H7 (cell line): ENCODE measurements around the gene DRAM1. TPM values are rescaled to one million over a fixed set of nuclear protein-coding genes. Genes with fewer than 3 reads are reported as not detected.
A peak's percentile ranks its signal among the peaks of the same experiment; 100 is the strongest.

Experiments
- DNase-seq: peaks from one replicate; pipeline ENCODE4 v3.0.0; 2012
- H3K27me3 ChIP-seq: 2 replicates; pipeline ENCODE4 v1.6.0; 2011; ENCODE audit warnings: mild to moderate bottlenecking, low read length; ENCODE audit not compliant: control insufficient read depth, insufficient read depth
- H3K36me3 ChIP-seq: replicated peaks from 2 replicates; pipeline ENCODE4 v1.5.1; 2011; ENCODE audit warnings: low read length; ENCODE audit not compliant: control insufficient read depth, insufficient read depth
- H3K4me3 ChIP-seq: 2 replicates; pipeline ENCODE4 v1.5.1; 2011; ENCODE audit warnings: low read depth, mild to moderate bottlenecking, control low read depth, low read length, moderate library complexity; ENCODE audit not compliant: insufficient read depth
- total RNA-seq: library from RNA; depleted of rRNA; stranded (reverse); fragments of >200 nt; shearing (Covaris generic); gene quantifications from 2 replicates; pipeline ENCODE4 v1.2.3, GENCODE V29; 2014

DRAM1 gene
- total RNA-seq, 1 experiment from 2014 or later = 1.0 TPM

GRCh38 chr12:101933866-101934514 lies 56.6 kb downstream of the DRAM1 start:
- no peak for DNase-seq
- Histone ChIP-seq H3K36me3 (no peaks in the 10 kb centered on the region), H3K27me3 (no peaks in the 10 kb centered on the region), H3K4me3 (no peak overlapping the region)

DNA sequence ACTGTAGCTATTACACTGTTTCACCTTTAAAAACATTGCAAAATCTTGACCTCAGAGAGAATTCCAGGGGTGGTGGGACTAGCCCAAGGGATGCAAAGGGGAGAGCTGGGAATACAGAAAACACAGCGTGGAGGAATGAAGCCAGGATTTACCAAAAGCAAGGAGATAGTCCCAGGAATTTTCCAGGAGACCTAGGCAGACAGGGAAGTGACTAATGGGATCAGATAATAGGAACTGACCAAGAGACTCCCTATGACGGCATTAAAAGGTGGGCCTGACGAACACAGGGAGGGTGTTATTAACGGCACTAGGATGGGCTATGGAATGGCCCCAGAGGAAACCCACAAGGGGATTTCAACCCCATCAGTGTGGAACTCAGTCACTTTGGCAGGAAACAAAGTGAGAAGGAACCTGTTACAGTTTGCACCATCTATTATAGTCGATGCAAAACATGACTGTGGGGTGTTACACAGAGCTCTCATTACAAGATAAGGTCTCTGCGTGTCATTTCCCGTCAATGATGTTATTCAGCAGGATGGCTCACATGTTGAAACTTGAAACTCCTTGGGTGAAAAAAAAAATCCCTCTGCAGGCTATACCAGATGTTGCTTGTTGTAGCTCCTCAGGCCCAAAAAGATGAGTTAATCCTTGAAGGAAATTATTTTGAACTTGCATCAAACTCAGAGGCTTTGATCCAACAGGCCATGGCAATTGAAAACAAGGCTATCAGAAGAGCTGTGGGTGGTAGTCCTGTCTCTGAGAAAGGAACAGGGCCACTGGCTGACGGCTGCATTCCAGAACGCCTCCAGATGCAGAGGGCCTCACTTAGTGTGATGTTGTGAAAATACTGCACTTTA lies 58.7 kb downstream of the DRAM1 start:
- H3K27me3 ChIP-seq = no peaks in the 10 kb centered on the region
- H3K36me3 ChIP-seq = no peaks in the 10 kb centered on the region
- no peak for DNase-seq
- no peak overlapping the region for H3K4me3 ChIP-seq

DNA sequence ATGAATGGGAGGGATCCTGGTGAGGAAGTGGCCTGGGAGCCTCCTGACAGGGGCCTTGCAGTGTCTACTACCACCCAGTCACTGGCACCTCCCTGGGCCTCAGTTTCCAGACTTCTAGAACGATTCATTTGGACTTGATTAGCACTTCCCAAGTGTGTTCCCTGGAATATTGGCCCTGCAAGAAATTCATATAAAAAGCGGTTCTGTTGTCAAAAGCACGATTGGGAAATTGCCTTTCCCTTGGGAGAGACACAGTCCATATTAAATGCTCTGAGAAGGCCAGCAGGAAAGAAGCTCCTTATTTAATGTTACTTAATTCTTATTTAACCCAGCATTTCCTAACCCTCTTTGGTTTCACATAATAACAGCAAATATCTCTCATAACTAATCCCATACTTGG lies 61.9 kb downstream of the DRAM1 start:
- Histone ChIP-seq H3K36me3 (no peaks in the 10 kb centered on the region), H3K4me3 (no peak overlapping the region)
- no peak for DNase-seq

DNA sequence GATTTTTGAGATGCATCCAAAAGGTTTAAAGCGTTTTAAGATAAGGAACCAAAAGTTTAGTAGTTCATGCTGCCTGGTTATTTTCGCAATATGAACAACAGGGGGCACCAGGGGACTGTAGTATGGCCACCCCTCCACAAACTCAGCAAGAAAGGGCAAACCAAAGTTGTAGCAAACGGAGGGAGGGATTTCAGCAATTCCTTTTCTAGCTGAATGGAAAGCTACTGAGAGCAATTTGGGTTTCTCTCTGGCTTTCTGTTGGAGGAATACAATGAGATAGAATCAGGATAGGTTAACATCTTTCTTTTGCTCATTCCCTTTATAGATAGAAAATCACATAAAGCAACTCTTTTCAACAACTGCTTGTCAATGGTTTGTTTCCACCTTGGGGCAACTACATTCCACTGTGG lies 62.5 kb downstream of the DRAM1 start:
- Histone ChIP-seq H3K4me3 (no peak overlapping the region), H3K27me3 (no peaks in the 10 kb centered on the region), H3K36me3 (no peaks in the 10 kb centered on the region)
- DNase-seq = peak; percentile 52

More for the DNA sequence above, 61.9 kb downstream of the DRAM1 start:
- no peaks in the 10 kb centered on the region for H3K27me3 ChIP-seq

GRCh38 chr12:101940400-101940950 lies 63.1 kb downstream of the DRAM1 start:
- Histone ChIP-seq H3K4me3 (no peak overlapping the region), H3K27me3 (no peaks in the 10 kb centered on the region), H3K36me3 (no peaks in the 10 kb centered on the region)
- DNase-seq = no peak

GRCh38 chr12:101941306-101942249 lies 64.2 kb downstream of the DRAM1 start:
- DNase-seq = no peak
- Histone ChIP-seq H3K36me3 (no peaks in the 10 kb centered on the region), H3K4me3 (no peak overlapping the region), H3K27me3 (no peaks in the 10 kb centered on the region)

GRCh38 chr12:101942250-101942605 lies 64.8 kb downstream of the DRAM1 start:
- DNase-seq = no peak
- H3K4me3 ChIP-seq = no peak overlapping the region
- no peaks in the 10 kb centered on the region for H3K27me3 ChIP-seq
- H3K36me3 ChIP-seq = no peaks in the 10 kb centered on the region

- DNase-seq = no peak
- Histone ChIP-seq H3K4me3 (no peak overlapping the region), H3K36me3 (no peaks in the 10 kb centered on the region), H3K27me3 (no peaks in the 10 kb centered on the region)
Measured at GRCh38 chr12:101945369-101946232, 68.2 kb downstream of the DRAM1 start.

GRCh38 chr12:101946233-101946611 lies 68.8 kb downstream of the DRAM1 start:
- H3K27me3 ChIP-seq = no peaks in the 10 kb centered on the region
- H3K36me3 ChIP-seq = no peaks in the 10 kb centered on the region
- no peak overlapping the region for H3K4me3 ChIP-seq
- DNase-seq = no peak

DNA sequence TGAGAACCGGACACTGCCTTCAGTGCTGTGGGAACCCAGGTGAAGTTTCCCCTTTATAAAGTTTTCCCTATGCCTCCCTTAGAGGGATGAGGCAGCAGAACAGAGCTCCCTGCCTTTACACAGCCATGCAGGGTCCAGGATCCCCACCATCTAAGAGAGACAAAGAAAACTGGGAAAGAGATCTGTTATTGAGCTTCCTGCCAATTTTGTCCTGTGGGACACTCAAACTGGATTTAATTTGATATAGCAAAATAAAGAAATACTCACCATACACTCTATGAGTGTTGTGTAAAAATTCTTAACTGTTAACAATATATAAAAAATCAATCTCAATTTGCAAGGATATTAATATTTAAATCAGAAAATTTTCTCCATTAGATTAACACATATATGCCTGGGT lies 69.9 kb downstream of the DRAM1 start:
- H3K36me3 ChIP-seq = no peaks in the 10 kb centered on the region
- no peak for DNase-seq
- no peaks in the 10 kb centered on the region for H3K27me3 ChIP-seq
- H3K4me3 ChIP-seq = no peak overlapping the region

DNA sequence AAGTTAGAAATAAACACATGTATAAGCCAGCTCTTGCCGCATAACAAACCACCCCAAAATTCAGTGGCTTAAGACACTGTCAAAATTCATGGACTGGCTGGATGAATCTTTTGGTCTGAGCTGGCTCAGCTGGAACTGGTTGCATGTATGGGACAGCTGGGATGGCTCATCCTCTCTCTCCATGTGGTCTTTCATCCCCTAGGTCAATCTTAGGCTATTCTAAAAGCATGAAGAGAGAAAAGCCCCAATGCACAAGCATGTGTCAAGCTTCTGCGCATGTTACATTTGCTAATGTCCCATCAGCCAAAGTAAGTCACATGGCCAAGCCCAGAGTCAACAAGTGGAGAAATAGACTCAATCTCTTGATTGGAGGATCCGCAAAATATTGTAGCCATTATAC lies 71.0 kb downstream of the DRAM1 start:
- Histone ChIP-seq H3K36me3 (no peaks in the 10 kb centered on the region), H3K4me3 (no peak overlapping the region), H3K27me3 (no peaks in the 10 kb centered on the region)
- DNase-seq = no peak

DNA sequence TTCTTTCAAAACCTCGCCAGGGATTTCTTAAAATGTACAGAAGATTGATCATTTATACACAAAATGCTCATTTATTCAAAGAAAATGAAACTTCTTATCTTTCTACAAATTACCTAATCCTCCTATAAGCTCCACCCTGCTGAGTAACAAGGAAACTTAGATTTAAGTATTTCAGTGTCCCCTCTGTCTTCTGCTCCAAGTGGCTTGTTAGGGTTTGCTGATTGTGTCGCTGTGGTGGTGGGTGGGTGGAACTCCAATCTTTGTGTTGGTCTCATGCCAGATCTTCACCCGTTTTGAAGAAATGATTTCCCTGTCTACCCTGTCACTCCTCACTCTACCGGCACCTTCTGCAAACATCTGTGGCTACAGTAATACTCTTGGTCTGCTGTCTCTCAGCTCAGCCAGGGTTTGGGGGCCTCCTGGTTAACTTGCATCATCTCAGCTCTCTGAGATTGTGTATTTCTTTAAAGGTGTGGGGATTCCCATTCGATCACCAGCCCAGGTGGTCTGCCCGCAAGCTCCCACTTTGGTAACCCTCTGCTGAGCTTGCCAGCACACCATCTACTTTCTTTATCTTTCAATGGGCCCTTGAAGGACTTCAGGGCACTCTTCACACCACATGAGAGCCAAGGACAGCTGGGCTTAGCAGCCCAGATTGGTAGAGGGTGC lies 73.8 kb downstream of the DRAM1 start:
- Histone ChIP-seq H3K4me3 (no peak overlapping the region), H3K27me3 (no peaks in the 10 kb centered on the region), H3K36me3 (no peaks in the 10 kb centered on the region)
- no peak for DNase-seq

- Histone ChIP-seq H3K36me3 (no peaks in the 10 kb centered on the region), H3K27me3 (no peaks in the 10 kb centered on the region), H3K4me3 (no peak overlapping the region)
- no peak for DNase-seq
Measured at GRCh38 chr12:101954113-101954512, 76.7 kb downstream of the DRAM1 start.
